HG03039 (cell line): Measurements from ENCODE around the gene PPP6R3.
"Not testable (repeated sequence)": the region's sequence is repeated elsewhere in the genome, so short reads cannot be mapped to it uniquely, and the experiment has no call there.

ENCODE experiments used
- ATAC-seq: cut with Tn5 transposase; IDR thresholded peaks from one replicate; pipeline ENCODE4 v1.9.1; 2021; ENCODE audit warnings: mild to moderate bottlenecking, moderate library complexity; ENCODE audit not compliant: unreplicated experiment

PPP6R3 gene

GRCh38 chr11:68523033-68523432, 62.5 kb downstream of the PPP6R3 start:
- ATAC-seq = no peak

GRCh38 chr11:68523743-68524142, 63.2 kb downstream of the PPP6R3 start:
- no peak for ATAC-seq

GRCh38 chr11:68524213-68524612, 63.7 kb downstream of the PPP6R3 start:
- no peak for ATAC-seq

- ATAC-seq = no peak
These were observed 64.1 kb downstream of the PPP6R3 start for GRCh38 chr11:68524681-68525080.

GRCh38 chr11:68525336-68525735, 64.8 kb downstream of the PPP6R3 start:
- no peak for ATAC-seq

- no peak for ATAC-seq
These were observed 65.4 kb downstream of the PPP6R3 start for GRCh38 chr11:68525930-68526329.

- no peak for ATAC-seq
These were observed 67.0 kb downstream of the PPP6R3 start for GRCh38 chr11:68527585-68527984.

- no peak for ATAC-seq
These were observed 68.1 kb downstream of the PPP6R3 start for GRCh38 chr11:68528630-68529029.

- no peak for ATAC-seq
These were observed 70.7 kb downstream of the PPP6R3 start for GRCh38 chr11:68531129-68531693.

- no peak for ATAC-seq
These were observed 72.3 kb downstream of the PPP6R3 start for GRCh38 chr11:68532727-68533369.

- no peak for ATAC-seq
These were observed 73.4 kb downstream of the PPP6R3 start for GRCh38 chr11:68533945-68534344.

GRCh38 chr11:68535098-68535497, 74.5 kb downstream of the PPP6R3 start:
- no peak for ATAC-seq

GRCh38 chr11:68536706-68537105, 76.2 kb downstream of the PPP6R3 start:
- no peak for ATAC-seq

- no peak for ATAC-seq
These were observed 77.5 kb downstream of the PPP6R3 start for GRCh38 chr11:68538025-68538424.

GRCh38 chr11:68539395-68539794, 78.8 kb downstream of the PPP6R3 start:
- ATAC-seq = no peak

- ATAC-seq = not testable (repeated sequence)
These were observed 80.0 kb downstream of the PPP6R3 start for GRCh38 chr11:68540504-68540903.

- ATAC-seq = no peak
These were observed 80.6 kb downstream of the PPP6R3 start for GRCh38 chr11:68541116-68541515.

GRCh38 chr11:68541991-68542390, 81.4 kb downstream of the PPP6R3 start:
- no peak for ATAC-seq

GRCh38 chr11:68542617-68543016, 82.1 kb downstream of the PPP6R3 start:
- ATAC-seq = no peak

GRCh38 chr11:68543594-68543993, 83.0 kb downstream of the PPP6R3 start:
- ATAC-seq = no peak

GRCh38 chr11:68545347-68545746, 84.8 kb downstream of the PPP6R3 start:
- no peak for ATAC-seq

- ATAC-seq = no peak
These were observed 85.2 kb downstream of the PPP6R3 start for GRCh38 chr11:68545796-68546195.

GRCh38 chr11:68546555-68546954, 86.0 kb downstream of the PPP6R3 start:
- ATAC-seq = no peak
